Activated T-cell treated with anti-CD3 and anti-CD28 coated beads, Interleukin-2, amount 50 U/mL, for 4 hours (primary cell): ENCODE results near the gene VWA8. TPM values are rescaled to one million over a fixed set of nuclear protein-coding genes. Genes with fewer than 3 reads are reported as not detected.
"Not testable (repeated sequence)": the region's sequence is repeated elsewhere in the genome, so short reads cannot be mapped to it uniquely, and the experiment has no call there.

Source experiments
- ATAC-seq, 2 donors: fragments of 200-7000 bp; cut with Tn5 transposase; one replicate each; pipeline ENCODE4 v1.10.0; 2021
- DNase-seq: peaks from one replicate; pipeline ENCODE4 v3.0.0-alpha.2; 2020
- H3K27me3 Mint-ChIP-seq: one replicate; pipeline ENCODE4 v1.8.0; 2021; ENCODE audit warnings: low read depth, mixed read lengths
- H3K36me3 Mint-ChIP-seq: one replicate; pipeline ENCODE4 v1.8.0; 2022; ENCODE audit warnings: mixed read lengths; ENCODE audit not compliant: insufficient read depth
- H3K4me1 Mint-ChIP-seq: one replicate; pipeline ENCODE4 v1.8.0; 2021; ENCODE audit warnings: low read depth, mixed read lengths
- H3K4me3 Mint-ChIP-seq: one replicate; pipeline ENCODE4 v1.8.0; 2021; ENCODE audit warnings: mild to moderate bottlenecking, moderate library complexity, mixed read lengths
- H3K9me3 Mint-ChIP-seq: one replicate; pipeline ENCODE4 v1.8.0; 2021; ENCODE audit warnings: mixed read lengths
- total RNA-seq, 3 donors: library from RNA; stranded (reverse); gene quantifications; one replicate each; pipeline ENCODE4 v1.2.1, GENCODE V29; 2021

VWA8 gene
- total RNA-seq, 3 donors from 2014 or later, result 22.2 to 31.9 (median 26.4) TPM

GRCh38 chr13:41928323-41928722 lies 32.6 kb downstream of the VWA8 start:
- H3K9me3 Mint-ChIP-seq, result peaks cover 19% of the 10 kb centered on the region
- peaks cover 47% of the 10 kb centered on the region for H3K36me3 Mint-ChIP-seq
- H3K4me3 Mint-ChIP-seq, result peak overlapping the region; percentile 63
- DNase-seq (no peak), ATAC-seq (peak; percentile 37 to 56)
- peaks cover 38% of the 10 kb centered on the region for H3K4me1 Mint-ChIP-seq
- H3K27me3 Mint-ChIP-seq, result no peaks in the 10 kb centered on the region

GRCh38 chr13:41925014-41925413 lies 35.9 kb downstream of the VWA8 start:
- H3K27me3 Mint-ChIP-seq, result no peaks in the 10 kb centered on the region
- H3K4me3 Mint-ChIP-seq, result no peak overlapping the region
- peaks cover 53% of the 10 kb centered on the region for H3K36me3 Mint-ChIP-seq
- DNase-seq, result no peak
- H3K9me3 Mint-ChIP-seq, result peaks cover 19% of the 10 kb centered on the region
- ATAC-seq, result no peak
- peaks cover 40% of the 10 kb centered on the region for H3K4me1 Mint-ChIP-seq

- not testable (repeated sequence) for ATAC-seq
- peaks cover 44% of the 10 kb centered on the region for H3K4me1 Mint-ChIP-seq
Measured at GRCh38 chr13:41922894-41923293, 38.0 kb downstream of the VWA8 start.

GRCh38 chr13:41919741-41920487 lies 41.0 kb downstream of the VWA8 start:
- H3K4me1 Mint-ChIP-seq, result peaks cover 60% of the 10 kb centered on the region
- H3K36me3 Mint-ChIP-seq, result peaks cover 27% of the 10 kb centered on the region
- ATAC-seq, result no peak
- H3K27me3 Mint-ChIP-seq, result no peaks in the 10 kb centered on the region
- H3K9me3 Mint-ChIP-seq, result peaks cover 12% of the 10 kb centered on the region
- no peak for DNase-seq
- H3K4me3 Mint-ChIP-seq, result no peak overlapping the region

More at GRCh38 chr13:41922894-41923293, 38.0 kb downstream of the VWA8 start:
- Mint-ChIP-seq H3K36me3 (peaks cover 42% of the 10 kb centered on the region), H3K9me3 (peaks cover 19% of the 10 kb centered on the region)
- not testable (repeated sequence) for H3K27me3 Mint-ChIP-seq, DNase-seq, H3K4me3 Mint-ChIP-seq

DNA sequence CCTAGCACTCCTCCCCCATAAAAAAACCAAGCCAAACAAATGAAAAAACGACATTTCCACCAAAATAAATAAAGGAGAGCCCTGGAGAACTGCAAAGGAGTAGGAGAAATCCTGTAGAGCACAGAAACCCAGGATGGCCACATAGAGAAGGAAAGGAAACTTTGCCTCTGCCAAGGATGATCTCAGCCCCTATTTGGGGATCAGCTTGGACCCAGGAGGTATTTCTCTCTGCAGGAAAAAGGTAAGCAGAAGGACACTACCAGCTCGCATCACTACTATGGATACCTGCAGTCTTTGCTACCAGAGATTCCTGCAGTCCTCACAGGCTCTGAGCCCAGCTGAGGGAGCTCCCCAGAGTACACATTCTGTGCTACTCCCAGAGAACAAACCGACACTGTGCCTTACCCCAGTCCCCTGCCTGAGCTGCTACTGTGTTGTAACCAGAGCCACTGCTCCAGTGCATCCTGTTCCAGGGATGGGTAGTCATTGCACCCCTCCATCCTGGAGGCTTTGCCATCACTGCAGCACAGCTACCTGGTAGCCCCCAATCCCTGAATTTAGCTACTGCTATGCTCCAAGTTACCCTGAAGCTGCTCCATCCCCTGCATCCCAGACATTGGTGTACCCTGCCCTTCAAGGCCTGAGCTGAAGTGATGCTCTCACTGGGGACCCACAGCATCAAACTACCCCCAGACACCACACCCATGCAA lies 41.7 kb downstream of the VWA8 start:
- Mint-ChIP-seq H3K9me3 (peaks cover 5% of the 10 kb centered on the region), H3K4me1 (peaks cover 63% of the 10 kb centered on the region), H3K27me3 (no peaks in the 10 kb centered on the region), H3K36me3 (peaks cover 22% of the 10 kb centered on the region), H3K4me3 (no peak overlapping the region)
- DNase-seq (no peak), ATAC-seq (no peak)

DNA sequence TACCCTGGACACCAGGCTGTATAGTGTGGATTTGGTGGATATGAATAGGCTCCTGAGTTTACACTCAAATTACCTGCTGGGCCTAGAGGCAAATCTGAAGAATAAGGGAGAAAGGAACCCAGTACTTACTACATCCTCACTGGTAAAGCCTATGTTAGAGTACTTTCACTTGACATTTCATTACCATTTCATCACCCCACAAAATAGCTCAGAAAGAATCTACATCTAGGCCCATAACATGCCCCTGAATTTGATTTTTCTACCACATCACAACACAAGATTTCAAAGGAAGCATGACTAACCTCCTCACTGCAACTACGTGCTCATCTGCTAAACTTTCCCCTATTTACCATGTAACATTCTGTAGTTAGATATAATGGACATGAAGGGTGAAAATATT lies 43.3 kb downstream of the VWA8 start:
- ATAC-seq, result peak; percentile 82 to 84
- DNase-seq, result no peak
- Mint-ChIP-seq H3K9me3 (no peaks in the 10 kb centered on the region), H3K36me3 (peaks cover 15% of the 10 kb centered on the region), H3K27me3 (no peaks in the 10 kb centered on the region), H3K4me3 (peak overlapping the region; percentile 49), H3K4me1 (peaks cover 57% of the 10 kb centered on the region)

DNA sequence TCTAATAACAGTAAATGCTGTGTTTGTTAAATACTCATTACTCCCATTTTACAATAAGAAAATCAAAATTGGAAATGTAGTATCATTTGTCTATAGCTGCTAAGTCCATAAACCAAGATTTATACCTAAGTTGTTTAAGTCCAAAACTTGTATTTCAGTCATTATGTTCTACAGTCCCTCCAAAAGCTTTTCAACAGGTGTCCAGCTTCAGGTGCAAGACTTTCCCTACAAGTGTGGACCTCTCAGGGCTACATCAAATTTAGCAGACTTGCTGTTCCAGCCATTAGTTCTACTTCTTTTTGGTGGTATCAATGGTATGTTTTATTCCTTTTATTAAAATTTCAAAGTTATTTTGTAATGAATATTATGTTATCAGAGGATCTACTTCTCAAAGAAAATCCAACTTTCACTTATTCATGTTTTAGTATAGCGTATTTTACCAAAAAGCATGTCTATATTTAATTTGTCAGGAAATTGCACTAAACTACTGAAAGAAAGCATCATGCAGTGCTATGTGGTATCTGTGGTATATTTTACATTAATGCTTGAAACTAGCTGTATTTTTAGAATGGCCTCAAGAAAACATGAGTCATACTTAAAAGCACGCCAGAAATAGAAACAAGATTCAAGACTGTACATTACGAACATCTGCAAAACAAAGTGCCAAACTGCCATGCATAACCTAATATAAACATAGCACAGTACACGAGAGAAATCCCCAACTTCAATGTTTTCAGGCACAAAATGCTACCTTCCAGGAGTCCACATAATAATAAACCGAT lies 44.5 kb downstream of the VWA8 start:
- Mint-ChIP-seq H3K9me3 (no peaks in the 10 kb centered on the region), H3K36me3 (peaks cover 9% of the 10 kb centered on the region), H3K4me1 (peaks cover 51% of the 10 kb centered on the region), H3K27me3 (no peaks in the 10 kb centered on the region), H3K4me3 (peak overlapping the region; percentile 75)
- DNase-seq (no peak), ATAC-seq (peak; percentile 70 to 71)

GRCh38 chr13:41915081-41915480 lies 45.8 kb downstream of the VWA8 start:
- Mint-ChIP-seq H3K27me3 (no peaks in the 10 kb centered on the region), H3K4me1 (peaks cover 44% of the 10 kb centered on the region), H3K4me3 (no peak overlapping the region), H3K36me3 (peaks cover 7% of the 10 kb centered on the region), H3K9me3 (no peaks in the 10 kb centered on the region)
- no peak for DNase-seq
- ATAC-seq, result no peak

DNA sequence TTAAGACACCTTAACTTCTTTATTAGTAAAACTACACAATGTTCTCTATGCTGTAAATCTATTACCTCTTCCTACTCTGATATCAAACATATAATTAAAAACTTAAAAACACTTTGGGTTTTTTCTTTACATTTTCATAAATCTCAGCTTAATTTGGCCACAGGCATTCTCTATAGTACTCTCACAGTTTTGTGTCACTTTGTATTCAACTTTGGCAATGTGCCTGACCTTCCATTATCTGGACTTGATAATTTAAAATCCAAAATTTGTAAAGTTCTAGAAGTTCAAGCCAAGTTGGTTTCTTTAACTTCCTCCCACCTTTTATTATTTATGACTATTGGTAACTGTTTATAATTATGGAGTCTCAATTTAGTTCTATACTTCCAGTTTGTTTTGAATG lies 46.4 kb downstream of the VWA8 start:
- H3K4me1 Mint-ChIP-seq, result peaks cover 40% of the 10 kb centered on the region
- H3K36me3 Mint-ChIP-seq, result peaks cover 7% of the 10 kb centered on the region
- no peak overlapping the region for H3K4me3 Mint-ChIP-seq
- H3K9me3 Mint-ChIP-seq, result no peaks in the 10 kb centered on the region
- DNase-seq (no peak), ATAC-seq (no peak)
- no peaks in the 10 kb centered on the region for H3K27me3 Mint-ChIP-seq

GRCh38 chr13:41909506-41909905 lies 51.4 kb downstream of the VWA8 start:
- DNase-seq (no peak), ATAC-seq (no peak)
- Mint-ChIP-seq H3K27me3 (no peaks in the 10 kb centered on the region), H3K4me3 (no peak overlapping the region), H3K4me1 (peaks cover 5% of the 10 kb centered on the region), H3K36me3 (peaks cover 21% of the 10 kb centered on the region), H3K9me3 (no peaks in the 10 kb centered on the region)

GRCh38 chr13:41905600-41906254 lies 55.2 kb downstream of the VWA8 start:
- peak; percentile 71 to 79 for ATAC-seq
- DNase-seq, result no peak
- peaks cover 10% of the 10 kb centered on the region for H3K4me1 Mint-ChIP-seq
- H3K27me3 Mint-ChIP-seq, result no peaks in the 10 kb centered on the region
- peaks cover 29% of the 10 kb centered on the region for H3K36me3 Mint-ChIP-seq
- H3K4me3 Mint-ChIP-seq, result no peak overlapping the region
- H3K9me3 Mint-ChIP-seq, result no peaks in the 10 kb centered on the region

- peak; percentile 94 for ATAC-seq
- H3K36me3 Mint-ChIP-seq, result peaks cover 30% of the 10 kb centered on the region
- DNase-seq, result no peak
- H3K9me3 Mint-ChIP-seq, result no peaks in the 10 kb centered on the region
- peaks cover 9% of the 10 kb centered on the region for H3K4me1 Mint-ChIP-seq
- H3K27me3 Mint-ChIP-seq, result no peaks in the 10 kb centered on the region
- no peak overlapping the region for H3K4me3 Mint-ChIP-seq
Measured at GRCh38 chr13:41900918-41901317, 60.0 kb downstream of the VWA8 start.

GRCh38 chr13:41898411-41898810 lies 62.5 kb downstream of the VWA8 start:
- not testable (repeated sequence) for ATAC-seq, H3K9me3 Mint-ChIP-seq, H3K27me3 Mint-ChIP-seq, DNase-seq, H3K4me1 Mint-ChIP-seq, H3K4me3 Mint-ChIP-seq
- peaks cover 27% of the 10 kb centered on the region for H3K36me3 Mint-ChIP-seq

- Mint-ChIP-seq H3K4me1 (peaks cover 8% of the 10 kb centered on the region), H3K4me3 (no peak overlapping the region), H3K36me3 (peaks cover 30% of the 10 kb centered on the region), H3K9me3 (no peaks in the 10 kb centered on the region), H3K27me3 (no peaks in the 10 kb centered on the region)
- DNase-seq (no peak), ATAC-seq (no peak)
Measured at GRCh38 chr13:41897126-41897525, 63.8 kb downstream of the VWA8 start.
